HG03045 (cell line): ENCODE results near the gene CYP17A1.
"Not testable (repeated sequence)": the region's sequence is repeated elsewhere in the genome, so short reads cannot be mapped to it uniquely, and the experiment has no call there.

Experiments used
- ATAC-seq: cut with Tn5 transposase; IDR thresholded peaks from one replicate; pipeline ENCODE4 v1.9.1; 2021; ENCODE audit warnings: mild to moderate bottlenecking, moderate library complexity; ENCODE audit not compliant: unreplicated experiment

Gene CYP17A1

DNA sequence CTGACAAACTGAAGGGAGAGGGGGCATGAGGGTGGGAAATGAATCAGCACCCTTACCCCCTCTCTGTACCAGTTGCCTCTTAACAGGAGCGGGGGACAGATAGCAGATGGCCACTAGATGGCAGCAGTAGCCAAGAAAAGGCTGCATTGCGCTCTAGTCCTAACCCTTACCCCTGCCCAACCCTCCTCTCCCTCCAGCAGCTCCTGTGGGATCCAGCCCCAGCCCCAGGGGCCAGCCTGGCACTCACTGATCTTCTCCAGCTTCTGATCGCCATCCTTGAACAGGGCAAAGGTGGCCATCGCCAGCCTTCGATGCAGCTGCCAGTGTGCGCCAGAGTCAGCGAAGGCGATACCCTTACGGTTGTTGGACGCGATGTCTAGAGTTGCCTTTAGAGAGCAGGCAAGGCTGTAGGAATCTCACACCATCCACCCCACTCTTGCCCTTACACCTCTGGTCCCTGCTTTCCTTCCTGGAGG is 2.2 kb downstream of the CYP17A1 start:
- peak; percentile 68 for ATAC-seq

DNA sequence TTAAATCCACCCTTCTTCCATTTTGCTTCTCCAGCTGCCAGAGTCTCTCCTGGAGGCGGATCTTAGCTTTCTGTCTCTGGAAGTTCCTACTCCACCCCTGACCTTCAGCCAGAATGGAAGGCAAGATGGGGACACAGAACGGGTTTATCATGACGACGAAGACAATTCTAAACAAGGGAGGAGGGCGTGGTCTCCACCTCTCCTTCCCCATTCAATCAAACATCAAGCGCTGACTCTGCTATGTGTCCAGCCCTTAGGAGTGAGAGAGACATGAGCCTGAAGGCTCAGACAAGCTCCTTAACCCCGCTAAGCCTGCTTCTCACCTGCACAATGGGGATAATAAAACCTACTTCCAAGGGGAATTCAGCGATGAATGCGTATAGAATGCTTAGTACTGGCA is 3.1 kb downstream of the CYP17A1 start:
- no peak for ATAC-seq

DNA sequence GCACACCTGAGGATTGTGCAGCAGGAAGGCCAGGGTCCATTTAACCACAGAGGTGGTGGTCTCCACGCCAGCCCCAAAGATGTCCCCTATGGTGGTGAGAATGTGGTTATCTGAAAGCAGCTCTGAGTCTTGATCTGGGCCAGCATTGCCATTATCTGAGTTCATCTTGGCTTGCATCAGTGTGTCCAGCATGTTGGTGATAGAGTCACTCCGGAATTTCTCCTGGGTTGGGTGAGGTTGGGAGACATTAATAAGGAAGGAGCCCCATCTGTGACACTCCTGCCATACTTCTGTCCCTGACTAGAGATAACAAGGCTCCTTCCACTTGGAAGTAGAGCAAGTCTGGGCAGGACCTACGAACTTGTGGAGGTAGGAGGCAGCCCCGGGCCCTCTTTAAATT is 4.2 kb downstream of the CYP17A1 start:
- ATAC-seq, result no peak

DNA sequence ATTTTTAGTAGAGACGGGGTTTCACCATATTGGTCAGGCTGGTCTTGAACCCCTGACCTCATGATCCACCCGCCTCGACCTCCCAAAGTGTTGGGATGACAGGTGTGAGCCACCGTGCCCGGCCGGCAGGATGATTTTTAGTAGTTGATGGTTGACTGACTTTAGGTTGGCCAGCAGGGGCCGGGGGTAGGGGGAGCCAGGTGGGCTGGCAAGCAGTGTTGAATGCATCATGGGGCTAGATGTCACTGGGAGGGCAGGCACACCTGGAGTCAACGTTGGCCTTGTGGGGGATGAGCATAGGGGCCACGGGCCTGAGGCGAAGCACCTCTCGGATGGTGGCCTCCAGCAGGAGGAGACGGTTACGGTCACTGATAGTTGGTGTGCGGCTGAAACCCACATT is 5.0 kb downstream of the CYP17A1 start:
- ATAC-seq, result no peak

DNA sequence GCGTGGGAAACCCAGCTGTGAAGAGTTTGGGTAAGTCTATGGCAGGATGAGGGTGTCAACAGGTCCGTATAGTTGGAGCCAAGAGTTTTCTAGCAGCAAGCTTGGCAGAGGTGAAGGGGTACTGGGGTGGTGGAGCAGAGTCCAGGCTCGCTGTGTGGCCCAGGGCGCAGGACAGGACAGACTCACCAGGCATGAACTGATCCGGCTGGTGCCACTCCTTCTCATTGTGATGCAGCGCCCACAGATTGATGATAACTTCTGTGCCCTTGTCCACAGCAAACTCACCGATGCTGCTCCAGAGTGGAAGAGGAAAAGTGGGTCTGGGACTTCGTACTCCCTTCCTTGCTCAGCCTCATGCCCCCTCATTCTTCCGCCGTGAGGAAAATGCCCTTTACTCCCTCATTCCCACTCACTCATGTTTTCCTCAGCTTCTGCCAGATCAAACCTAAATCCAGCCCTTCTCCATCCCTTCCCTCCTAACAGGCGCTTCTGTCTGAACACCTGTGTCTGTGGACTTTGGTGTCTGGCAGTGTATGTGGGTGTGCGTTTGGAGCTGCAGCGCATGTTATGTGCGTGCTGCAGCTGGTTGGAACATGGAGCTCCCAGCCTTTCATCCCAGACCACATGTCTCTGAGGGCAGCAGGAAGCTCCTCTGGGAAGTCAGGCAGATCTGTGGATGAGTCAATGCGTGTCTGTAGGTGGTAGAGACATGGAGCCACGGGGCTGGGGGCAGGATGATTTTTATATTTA is 5.7 kb downstream of the CYP17A1 start:
- ATAC-seq, result no peak

DNA sequence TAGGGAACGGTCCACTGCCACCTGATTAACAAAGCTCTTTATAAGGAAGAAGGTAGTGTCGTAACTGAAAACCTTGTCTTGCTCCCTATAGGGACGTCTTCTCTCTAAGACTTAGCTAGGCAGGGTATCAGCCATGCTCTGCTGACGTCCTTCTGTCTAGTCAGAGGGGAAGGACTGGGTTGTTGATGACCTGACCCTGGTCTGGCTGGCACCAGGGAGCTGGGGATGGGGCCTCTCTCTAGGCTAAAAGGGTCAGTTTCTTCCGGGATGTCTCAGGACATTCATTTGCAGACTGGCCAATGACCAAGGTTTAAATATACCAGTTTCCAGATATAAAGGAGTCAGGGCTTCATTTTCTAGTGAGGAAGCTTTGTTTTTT is 9.6 kb downstream of the CYP17A1 start:
- ATAC-seq, result no peak

DNA sequence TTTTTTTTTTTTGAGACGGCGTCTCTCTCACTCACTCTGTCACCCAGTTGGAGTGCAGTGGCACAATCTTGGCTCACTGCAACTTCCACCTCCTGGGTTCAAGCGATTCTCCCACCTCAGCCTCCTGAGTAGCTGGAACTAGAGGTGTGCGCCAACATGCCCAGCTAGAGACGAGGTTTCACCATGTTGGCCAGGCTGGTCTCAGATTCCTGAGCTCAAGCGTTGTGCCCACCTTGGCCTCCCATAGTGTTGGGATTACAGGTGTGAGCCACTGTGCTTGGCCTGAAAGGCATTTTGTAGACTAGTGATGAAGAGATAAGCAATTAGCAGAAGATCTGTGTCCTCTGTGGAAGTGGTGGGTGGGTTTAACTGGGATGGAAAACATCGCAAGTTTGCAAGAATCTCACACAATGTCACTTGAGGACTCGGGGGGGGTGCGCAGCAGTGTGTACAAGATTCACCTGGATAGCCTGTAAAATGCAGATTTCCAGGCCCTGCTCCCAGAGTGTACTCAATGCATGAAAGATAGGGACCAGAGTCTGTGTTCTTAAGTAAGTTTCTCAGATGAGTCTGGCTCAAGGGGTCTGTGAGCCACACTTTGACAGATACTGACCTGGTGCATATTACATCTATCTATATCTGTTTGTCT is 10.9 kb downstream of the CYP17A1 start:
- no peak for ATAC-seq

DNA sequence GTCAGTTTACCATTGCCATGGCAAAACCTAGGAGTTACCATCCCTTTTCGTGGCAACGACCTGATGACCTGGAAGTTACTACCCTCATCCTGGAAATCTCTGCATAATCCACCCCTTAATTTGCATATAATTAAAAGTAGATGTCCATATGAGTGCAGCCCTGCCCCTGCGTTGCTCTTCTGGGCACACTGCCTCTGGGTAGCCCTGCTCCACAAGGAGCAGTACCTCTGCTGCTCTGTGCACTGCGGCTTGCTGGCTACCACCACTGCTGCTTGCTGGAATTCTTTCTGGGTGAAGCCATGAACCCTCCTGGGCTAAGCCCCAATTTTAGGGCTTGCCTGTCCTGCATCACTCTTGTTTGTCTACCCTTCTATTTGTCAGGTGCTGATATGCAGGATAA is 12.5 kb downstream of the CYP17A1 start:
- no peak for ATAC-seq

DNA sequence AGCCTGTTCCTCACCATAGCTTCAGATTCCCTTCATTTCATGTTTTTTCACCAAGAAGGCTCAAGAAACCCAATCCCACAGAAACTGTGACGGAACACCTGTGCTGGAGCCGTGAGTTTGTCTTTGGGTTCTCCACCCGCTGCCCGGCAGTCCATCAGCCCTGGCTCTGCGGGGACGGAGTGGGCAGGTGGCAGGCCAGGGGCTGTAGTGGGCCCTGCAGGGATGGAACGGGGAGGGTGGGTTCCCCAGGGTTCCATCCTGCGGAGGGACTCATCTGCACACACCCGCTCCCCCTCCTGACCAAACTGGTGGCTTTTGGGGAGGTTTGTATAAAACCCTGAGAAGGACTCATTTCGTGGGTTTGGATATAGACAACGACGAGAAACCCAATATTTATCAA is 15.0 kb downstream of the CYP17A1 start:
- no peak for ATAC-seq

DNA sequence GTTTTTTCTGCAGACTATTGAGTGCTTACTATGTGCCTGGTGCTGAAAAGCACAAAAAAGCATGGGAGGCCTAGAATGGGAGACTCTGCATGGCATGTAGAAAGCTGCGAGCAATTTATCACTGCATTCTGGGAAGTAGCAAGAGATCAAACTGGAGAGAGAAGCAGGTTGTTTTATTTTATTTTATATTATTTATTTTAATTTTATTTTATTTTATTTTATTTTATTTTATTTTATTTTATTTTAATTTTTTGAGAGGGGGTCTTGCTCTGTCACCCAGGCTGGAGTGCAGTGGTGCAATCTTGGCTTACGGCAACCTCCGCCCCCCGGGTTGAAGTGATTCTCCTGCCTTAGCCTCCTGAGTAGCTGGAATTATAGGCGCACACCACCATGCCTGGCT is 17.2 kb downstream of the CYP17A1 start:
- not testable (repeated sequence) for ATAC-seq

DNA sequence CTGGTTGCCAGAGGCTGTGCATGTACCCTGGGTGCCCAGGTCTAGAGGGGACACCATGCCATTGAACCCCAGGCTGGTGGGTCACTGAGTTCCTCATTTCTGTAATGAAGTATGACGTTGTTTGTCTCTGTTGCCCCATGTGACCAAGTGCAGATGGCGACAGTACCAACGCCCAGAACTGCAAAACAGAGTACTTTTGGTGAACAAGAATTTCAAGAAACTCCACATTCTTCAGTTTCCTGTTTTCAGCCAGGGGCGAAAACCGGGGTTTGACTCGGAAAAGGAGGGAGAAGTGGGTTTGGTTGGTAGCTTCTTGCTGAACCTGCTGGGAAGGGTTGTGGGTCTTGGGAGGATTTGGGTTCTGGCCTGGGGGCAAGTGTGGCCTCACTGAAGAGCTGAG is 18.2 kb downstream of the CYP17A1 start:
- no peak for ATAC-seq

DNA sequence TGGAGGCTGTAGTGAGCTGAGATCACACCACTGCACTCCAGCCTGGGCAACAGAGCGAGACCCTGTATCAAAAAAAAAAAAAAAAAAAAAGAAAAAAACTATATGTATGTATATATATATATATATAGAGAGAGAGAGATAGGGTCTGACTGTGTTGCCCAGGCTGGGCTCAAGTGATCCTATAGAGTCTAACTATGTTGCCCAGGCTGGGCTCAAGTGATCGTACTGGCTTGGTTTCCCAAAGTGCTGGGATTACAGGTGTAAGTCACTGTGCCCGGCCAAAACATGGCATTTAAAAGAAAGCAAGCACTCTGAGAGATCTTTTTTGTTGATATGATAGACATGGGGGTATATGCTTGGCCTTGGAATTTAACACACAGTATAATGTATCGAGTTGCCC is 20.0 kb downstream of the CYP17A1 start:
- no peak for ATAC-seq

DNA sequence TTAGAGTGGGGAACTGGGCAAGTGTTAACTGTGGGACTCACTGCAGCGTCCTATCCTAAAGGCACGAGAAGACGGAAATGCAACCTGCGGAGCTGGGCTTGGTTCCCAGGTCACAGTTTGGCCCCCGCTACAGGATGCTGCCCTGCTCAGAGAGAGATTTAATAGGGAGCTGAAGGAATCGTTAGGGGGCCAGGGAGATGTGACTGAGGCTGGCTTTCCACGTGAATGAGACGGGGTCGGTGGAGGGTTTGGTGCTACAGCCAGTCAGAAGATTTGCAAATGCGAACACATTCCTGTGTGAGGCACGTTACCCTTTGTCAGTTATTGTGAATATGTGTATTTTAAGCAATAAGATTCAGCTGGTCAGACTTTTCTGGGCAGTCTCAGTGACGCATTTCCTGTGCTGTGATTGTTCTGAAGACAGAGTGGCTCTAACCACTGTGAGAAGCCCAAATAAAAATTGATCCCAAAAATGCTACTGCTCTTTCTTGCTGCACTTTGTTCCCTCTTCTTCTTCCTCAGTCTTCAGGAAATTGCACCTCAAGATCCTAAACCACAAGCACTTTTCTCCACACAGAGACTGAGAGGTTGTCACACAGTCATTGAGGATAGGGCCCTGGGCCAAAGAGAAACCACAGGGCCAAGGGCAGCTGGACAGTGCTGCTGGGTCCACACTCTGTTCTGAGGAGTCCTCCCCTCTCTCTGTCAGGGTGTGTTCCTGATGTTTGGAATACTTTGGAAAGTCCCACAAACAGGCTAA is 21.2 kb downstream of the CYP17A1 start:
- no peak for ATAC-seq

DNA sequence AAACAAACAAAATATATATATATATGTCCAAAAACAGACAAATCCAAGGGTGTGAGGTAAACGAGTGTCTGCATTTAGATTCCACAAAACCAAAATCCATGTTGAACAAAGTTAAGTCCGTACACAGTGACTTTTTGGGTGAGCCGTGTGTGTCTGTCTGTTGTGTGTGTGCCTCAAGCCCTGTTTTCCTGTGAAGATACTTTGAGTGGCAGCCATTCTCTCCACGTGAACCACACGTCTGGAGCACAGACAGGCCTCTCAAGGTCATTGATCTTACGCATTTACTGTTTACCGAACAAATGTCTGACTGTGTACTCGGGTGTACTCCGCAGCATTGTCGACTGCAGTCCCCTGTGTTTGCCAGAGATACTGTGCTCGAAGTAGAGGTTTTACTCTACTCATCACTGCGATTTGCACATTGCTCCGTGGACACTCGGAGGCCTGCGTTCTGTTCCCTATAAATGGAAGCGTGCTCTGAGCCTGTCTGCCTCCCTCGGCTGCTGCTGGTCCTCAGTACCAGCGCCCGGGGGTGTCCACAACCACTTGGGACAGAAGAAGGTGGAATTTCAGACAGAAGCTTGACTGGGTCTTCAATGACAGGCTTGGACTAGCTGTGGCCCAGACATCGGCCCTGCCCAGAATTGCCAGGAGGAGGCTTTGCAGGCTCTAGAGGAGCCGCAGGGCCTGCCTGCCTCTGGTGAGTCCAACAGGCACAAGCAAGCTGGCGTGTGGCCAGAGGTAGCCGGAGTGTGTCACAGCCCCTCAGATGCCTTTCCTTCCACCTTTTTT is 22.1 kb downstream of the CYP17A1 start:
- ATAC-seq, result no peak

DNA sequence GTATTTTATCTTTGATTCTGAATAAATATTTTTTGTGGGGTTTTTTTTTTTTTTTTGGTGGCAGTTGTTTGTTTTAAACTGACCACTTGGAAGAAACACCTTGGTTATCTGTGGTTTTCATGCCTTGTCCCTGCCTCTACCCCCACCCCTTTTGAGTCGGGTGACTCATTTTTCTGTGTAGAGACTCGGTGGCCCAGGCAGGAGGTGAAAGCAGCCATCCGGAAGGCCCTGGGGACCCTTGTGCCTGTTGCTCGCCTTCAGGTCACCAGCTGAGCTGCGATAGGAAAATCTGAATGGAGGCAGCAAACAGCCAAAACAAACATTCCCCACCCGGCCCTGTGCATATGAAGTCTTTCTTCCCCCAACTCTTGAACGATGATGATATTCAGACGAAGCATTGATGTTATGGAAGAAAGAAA is 22.8 kb downstream of the CYP17A1 start:
- ATAC-seq, result no peak

DNA sequence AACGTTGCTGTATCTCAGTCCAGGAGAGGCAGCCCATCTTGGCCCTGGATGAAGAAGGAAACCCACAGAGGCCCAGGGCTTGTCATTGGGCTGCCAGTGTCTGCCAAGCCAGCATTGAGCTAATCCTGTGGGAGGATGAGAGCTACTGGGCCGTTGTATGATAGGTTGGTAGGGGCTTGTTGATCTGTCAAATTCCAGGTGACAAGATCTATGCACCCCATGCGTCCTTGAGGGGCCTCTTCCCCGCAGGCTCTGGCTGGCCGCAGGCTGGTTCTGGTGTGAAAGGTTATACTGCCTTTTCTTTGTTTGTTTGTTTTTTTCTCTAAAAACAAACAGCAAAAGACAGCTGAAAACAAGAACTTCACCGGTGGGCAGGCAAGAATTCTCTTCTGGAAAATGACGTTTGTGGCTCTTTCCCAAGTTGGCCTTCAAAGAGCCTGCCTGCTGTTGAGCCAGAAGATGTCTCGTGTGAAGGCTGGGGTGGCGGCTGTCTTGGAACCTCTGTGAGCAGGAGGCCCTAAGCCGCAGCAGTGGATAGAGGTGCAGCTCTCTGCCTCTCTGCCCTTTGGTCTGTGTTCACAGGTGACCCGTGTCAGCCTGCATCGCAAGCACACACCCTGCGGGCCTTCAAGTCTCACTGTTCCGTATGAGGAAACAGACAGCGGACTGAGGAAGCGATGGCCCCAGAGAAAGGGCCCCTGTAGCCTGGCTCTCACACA is 23.3 kb downstream of the CYP17A1 start:
- ATAC-seq, result no peak

DNA sequence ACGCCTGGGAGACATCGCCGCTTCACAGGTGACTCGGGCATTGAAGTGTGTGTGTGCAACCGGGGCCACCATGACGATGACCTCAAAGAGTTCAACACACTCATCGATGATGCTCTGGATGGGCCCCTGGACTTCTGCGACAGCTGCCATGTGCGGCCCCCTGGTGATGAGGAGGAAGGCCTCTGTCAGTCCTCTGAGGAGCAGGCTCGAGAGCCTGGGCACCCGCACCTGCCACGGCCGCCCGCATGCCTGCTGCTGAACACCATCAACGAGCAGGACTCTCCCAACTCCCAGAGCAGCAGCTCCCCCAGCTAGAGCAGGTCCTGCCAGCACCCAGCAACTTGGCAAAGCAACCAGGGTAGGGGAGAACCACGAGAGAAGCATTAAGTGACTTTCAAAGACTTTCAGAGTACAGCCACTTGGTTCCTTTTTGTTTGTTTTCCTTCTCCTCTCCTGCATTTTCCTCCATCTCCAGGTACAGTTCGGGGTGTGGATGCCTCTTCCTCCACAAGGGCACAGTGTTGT is 24.1 kb downstream of the CYP17A1 start:
- ATAC-seq, result no peak

DNA sequence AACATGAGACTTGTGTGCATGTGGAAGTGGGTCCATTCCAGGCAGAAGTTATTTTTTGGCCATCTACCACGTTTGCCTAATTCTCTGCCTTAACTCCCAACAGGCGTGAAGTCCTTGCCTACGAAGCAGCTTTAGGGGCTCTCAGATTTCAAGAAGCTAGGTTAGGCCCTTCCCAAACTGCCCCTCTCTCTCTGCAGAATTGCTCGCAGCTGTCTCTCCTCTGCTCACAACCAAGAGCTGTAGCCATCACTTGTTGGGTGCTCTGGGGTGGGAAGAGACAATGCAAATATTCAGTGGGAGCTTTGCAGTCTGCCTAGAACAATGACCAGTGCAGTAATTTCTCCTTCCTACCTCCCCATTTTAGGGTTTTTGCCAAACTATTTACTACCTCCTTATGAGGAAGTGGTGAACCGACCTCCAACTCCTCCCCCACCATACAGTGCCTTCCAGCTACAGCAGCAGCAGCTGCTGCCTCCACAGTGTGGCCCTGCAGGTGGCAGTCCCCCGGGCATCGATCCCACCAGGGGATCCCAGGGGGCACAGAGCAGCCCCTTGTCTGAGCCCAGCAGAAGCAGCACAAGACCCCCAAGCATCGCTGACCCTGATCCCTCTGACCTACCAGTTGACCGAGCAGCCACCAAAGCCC is 24.9 kb downstream of the CYP17A1 start:
- no peak for ATAC-seq

DNA sequence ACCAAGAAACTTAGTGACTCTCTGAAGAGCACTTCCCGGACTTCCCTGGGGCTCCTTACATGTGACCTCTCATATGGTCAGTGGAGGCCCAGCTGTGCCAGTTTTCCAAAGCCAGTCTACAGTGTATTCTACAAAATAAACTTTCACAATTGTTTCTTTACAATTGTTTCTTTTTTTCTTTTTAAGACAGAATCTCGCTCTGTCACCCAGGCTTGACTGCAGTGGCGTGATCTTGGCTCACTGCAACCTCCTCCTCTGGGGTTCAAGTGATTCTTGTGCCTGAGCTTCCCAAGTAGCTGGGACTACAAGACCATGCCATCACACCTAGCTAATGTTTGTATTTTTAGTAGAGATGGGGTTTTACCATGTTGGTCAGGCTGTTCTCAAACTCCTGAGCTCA is 25.9 kb downstream of the CYP17A1 start:
- ATAC-seq, result no peak

DNA sequence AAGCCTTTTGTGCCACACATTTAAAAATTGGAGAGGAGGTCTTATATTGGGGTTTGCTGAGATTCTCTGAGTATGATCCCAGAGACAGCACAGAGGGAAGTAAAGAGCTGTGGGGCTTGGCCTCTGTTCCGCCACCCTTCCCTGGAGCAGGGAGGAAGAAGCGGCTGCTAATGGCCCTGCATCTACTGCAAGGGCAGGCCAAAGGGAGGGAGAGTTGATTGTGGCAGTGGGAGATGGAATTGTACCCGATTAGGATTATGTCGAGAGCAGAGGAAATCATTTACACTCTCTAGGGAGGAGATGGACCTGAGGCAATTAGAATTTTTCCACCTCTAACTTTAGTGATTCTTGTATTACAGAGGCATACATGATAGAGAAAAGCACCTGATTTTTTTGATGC is 28.8 kb downstream of the CYP17A1 start:
- ATAC-seq, result no peak
